Skin epidermis (tissue), 12 donors: ENCODE results near the gene IGHMBP2.

ENCODE experiments used
- H3K27ac ChIP-seq, 21 experiments: fragments of 200-600 bp; sonication (generic) in 11 of 21; one replicate each; pipeline ENCODE4 v1.5.0; 2020; ENCODE audit warnings: mild to moderate bottlenecking in 3 of 21, inconsistent platforms in 2 of 21, moderate library complexity in 2 of 21
- H3K4me3 ChIP-seq, 7 experiments: fragments of 200-600 bp; sonication (generic) in 2 of 7; one replicate each; pipeline ENCODE4 v1.5.0; 2020; ENCODE audit warnings: inconsistent platforms in 2 of 7, mild to moderate bottlenecking in 2 of 7, moderate library complexity in 1 of 7

IGHMBP2 gene

DNA sequence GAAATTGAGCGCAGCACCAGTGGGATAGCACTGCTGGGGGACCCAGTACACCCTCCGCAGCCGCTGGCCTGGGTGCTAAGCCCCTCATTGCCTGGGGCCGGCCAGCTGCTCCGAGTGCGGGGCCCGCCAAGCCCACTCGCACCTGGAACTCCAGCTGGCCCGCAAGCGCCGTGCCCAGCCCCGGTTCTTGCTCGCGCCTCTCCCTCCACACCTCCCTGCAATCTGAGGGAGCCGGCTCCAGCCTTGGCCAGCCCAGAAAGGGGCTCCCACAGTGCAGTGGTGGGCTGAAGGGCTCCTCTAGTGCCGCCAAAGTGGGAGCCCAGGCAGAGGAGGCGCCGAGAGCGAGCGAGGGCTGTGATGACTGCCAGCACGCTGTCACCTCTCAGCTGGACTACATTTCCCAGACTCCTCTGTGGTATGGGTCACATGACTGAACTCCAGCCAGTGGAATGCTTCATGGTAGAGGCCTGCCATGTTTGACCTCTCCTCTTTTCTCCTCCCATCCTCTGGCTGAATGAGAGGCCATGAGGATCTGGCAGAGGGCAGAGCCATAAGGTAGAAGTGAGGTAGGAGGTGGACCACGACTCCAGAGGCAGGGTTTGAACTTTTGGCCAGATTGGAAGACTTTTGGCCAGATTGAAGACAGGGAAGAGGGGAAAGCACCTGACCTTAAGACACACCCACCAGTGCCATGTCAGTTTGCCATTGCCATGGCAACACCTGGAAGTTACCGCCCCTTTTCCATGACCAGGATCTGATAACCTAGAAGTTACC, 70.9 kb downstream of the IGHMBP2 start:
- Histone ChIP-seq H3K4me3 (no peak overlapping the region), H3K27ac (no peak overlapping the region)

DNA sequence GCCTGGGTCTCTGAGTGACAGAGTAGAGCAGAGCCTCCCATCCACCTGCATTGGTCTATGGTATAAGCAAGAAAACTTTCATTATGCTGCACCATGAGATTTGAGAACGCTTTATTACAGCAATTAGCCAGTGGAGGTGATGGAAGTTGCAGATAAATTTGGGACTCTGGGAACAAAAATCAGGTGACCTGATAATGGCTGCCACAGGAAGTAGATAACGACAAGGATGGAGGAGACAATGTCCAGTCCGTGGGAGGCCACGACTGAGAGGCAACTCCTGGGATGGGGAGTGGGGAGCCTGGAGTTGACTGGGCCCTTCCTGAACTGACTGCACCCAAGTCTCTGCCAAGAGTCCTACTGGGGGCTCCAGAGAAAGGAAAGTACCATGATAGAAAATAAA, 72.4 kb downstream of the IGHMBP2 start:
- Histone ChIP-seq H3K4me3 (no peak overlapping the region), H3K27ac (no peak overlapping the region)

DNA sequence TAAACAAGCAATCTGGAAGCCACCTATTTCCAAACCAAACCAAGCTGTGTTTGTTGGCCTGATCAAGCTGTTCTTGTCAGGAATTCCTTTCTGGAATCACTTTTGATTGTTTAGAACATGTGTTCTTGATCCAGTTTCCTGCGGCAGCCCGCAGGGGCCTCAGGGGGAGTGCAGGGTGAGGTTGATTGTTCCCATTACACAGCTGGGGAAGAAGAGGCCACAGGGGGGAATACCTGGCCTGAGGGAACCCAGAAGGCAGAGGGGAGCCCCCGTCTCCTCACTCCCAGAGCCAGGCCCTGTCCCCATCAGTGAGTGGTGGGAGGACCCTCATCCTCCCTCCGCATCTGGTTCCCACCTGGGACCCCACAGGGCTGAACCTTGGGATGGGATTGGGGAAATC, 72.9 kb downstream of the IGHMBP2 start:
- no peak overlapping the region for H3K27ac ChIP-seq

DNA sequence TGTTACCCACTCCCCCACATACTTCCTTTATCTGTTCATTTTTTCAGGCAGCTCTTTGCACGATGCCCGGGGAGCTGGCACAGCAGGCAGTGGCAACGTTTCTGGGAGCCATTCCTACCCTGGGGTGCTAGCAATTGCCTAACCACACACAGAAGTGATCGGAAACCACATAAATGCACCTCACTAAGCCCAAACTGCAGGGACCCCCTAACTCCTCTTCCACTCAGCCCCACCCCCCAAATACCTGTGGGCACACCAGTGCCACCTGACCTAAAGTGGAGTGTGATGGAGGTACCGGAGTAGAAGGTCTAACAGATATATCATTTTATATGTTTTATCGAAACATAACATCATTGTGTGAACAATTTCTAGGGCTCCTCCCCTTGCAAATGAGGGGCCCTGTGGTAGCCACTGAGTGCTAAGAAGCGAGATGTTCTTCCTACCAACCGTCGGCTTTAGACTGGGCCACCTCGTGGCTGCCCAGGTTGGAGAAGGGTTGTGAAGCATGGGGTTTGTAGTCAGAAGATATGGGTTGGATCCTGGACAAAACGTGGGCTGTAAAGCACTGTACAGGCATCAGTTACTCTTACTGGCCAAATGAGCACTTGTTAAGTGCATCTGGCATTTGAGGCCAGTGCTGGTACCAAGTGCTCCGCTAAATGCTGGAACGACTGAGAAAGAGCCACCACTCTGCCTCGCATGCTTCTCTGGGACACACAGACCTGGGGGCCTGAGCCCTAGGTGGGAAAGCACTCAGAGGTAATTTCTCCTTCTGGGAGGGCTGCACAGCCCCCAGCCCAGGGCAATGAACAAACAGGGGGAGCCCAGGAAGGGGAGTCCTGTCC, 74.3 kb downstream of the IGHMBP2 start:
- Histone ChIP-seq H3K4me3 (no peak overlapping the region), H3K27ac (no peak overlapping the region)

More for the DNA sequence above, 72.9 kb downstream of the IGHMBP2 start:
- H3K4me3 ChIP-seq: no peak overlapping the region

DNA sequence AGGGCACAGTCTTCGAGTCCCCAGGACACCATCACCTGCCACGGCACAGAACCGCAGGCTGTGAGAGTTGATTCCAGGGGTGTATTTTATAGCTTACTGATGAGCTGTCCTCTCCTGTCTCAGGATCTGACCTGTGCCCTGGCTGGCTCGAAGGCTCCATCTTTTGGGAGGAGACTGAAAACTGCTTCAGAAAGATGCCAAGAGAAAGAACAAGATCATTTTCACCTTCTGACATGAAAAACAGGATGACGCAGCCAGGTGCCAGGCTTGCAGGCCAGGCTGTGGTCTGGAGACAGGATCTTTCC, 74.9 kb downstream of the IGHMBP2 start:
- Histone ChIP-seq H3K27ac (no peak overlapping the region), H3K4me3 (no peak overlapping the region)

DNA sequence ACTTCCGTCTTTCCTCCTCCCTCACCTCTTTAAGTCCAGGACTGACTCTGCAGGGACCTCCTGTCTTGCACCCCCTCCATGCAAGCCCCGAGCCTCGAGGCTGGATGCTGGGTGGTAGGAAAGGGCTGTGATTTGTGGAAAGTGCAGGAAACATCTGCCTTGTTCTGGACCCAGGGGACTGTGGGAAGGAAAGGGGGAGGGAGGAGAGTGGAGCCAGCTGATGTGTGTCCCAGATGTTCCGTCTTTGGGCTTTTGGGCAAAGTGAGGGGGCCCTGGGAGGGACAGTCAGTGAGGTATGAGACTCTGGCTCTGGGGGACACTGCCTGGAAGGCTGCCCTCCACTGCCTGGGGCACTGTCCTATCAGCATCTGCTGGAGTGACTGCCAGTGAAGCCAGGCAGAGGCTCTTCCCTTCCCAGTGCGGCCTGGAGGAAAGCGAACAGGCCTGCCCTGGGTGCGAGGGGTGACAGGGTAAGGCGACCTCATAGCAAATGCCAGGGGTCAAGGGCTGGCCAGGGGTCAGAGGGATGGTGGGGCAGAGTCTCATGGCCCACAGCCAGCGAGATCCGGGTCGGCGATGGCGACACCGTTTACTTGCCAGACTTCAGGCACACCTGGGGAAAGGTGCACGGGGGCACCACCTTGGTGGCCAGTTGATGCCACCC, 75.4 kb downstream of the IGHMBP2 start:
- H3K27ac ChIP-seq: no peak overlapping the region
- H3K4me3 ChIP-seq: no peak overlapping the region

DNA sequence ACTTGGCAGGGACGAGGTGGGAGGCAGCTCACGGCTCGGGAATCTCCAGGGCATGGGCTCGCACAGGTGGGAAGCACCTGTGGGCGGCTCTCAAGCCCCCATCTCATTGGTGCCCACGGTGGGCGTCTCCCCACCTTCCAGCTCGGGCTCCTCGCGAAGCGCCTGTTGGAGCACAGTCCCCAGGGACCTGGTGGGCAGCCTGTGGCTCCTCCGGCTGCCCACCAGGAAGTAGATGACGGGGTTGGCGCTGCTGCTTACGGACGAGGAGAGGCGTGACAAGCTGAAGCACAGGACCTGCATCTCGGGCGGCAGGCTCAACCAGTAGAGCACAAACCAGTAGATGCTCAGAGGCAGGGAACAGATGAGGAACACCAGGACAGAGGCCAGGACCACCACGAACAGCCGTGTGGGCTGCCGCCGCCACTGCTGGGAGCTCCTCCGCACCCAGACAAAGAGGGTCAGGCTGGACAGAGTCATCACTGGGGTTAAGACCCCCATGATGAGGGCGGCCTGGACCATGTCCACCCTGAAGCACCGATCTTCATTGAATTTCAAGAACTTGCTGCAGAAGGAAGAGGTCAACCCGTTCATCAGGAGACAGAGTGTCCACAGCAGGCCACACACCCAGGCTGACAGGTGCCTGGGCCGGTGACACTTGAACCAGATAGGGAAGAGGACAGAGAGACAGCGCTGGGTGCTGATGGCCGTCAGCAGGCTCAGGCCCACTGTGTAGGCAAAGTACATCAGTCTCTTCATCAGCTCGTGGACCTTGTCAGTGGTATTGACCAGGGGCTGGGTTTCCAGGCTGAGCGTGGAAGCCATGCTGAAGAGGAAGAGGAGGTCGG, 76.5 kb downstream of the IGHMBP2 start:
- H3K27ac ChIP-seq: no peak overlapping the region
- H3K4me3 ChIP-seq: peak overlapping the region in 1 of 7 experiments; percentile 8

DNA sequence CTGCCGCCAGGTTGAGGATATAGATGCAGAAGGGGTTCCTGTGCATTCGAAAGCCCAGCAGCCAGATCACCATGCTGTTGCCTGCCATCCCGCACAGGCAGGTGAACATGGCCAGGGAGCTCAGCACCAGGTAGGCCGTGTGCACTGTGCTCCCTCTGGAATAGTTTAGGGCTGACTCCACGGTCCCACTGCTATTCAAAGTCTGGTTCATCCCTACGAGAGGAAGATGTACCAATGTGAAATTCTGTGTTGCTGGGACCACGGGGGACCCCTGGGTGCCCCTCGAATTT, 77.0 kb downstream of the IGHMBP2 start, which contains the start of gene MRGPRD:
Gene MRGPRD, minus strand, starts transcription at position 211 of the 290 bp plus-strand sequence. Its CDS starts 0 bp downstream, at position 211.
- Histone ChIP-seq H3K27ac (no peak within 1 kb of the TSS), H3K4me3 (peak within 1 kb of the TSS in 1 of 7 experiments; percentile 8)

DNA sequence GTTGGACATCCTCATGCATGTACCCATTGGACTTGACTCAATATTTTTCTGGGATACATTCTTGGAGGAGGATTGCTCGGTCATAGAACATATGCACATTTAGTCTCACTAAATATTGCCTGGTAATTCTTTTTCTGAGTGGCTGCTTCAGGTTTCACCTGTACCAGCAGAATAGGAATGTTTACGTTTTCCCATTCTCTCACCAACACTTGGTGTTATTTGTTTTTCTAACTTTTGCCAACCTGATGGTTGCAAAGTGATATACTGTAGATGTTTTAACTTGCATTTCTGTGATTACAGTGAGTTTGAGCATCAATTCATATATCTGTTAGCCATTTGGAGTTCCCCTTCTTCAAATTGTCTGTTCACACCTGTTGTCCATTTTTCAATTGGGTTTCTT, 78.4 kb downstream of the IGHMBP2 start:
- no peak overlapping the region for H3K27ac ChIP-seq
- no peak overlapping the region for H3K4me3 ChIP-seq

DNA sequence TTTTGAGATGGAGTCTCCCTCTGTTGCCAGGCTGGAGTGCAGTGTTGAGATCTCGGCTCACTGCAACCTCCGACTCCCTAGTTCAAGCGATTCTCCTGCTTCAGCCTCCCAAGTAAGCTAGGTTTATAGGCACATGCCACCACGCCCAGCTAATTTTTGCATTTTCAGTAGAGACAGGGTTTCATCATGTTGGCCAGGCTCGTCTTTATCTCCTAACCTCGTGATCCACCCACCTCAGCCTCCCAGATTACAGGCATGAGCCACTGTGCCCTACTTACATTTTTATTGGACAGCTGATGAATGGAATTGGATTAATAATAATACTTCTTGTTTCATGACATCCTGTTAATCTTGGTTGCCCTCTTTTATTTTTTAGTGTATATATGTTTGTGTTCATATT, 80.1 kb downstream of the IGHMBP2 start:
- H3K4me3 ChIP-seq: no peak overlapping the region
- H3K27ac ChIP-seq: no peak overlapping the region

DNA sequence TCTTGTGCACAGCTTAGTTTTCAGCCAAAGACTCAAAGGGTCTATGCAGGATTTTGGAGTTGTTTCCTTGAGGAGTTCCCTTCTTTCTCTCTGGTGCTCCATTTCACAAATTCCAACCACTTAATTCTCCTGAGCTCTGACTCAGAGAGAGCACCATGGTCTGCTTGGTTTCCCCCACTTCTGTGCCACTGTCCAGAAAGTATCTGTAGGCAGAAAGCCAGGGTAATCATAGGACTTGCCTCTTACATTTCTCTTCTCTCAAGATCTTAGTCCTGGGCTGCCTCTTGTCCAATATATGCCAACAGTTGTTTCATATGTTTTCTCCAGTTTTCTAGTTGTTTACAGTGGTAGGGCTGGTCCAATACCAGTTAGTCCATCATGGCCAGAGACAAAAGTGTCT, 83.5 kb downstream of the IGHMBP2 start:
- Histone ChIP-seq H3K27ac (no peak overlapping the region), H3K4me3 (no peak overlapping the region)

DNA sequence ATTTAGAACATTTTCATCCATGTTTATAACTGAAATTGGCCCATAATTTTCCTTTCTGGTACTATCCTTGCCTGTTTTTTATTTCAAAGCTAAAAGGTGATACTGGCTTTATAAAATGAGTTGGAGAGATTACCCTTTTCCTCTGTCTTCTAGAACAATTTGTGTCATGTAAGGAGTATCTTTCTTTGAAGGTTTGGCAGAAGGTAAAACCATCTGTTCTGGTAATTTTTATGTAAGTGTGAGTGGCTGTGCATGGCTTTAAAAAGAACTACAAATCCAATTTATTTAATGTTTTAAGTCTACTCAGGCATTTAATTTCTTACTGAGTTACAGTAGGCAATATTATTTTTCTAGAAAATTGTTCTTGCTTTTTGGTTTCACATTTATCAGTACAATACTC, 84.8 kb downstream of the IGHMBP2 start:
- Histone ChIP-seq H3K4me3 (no peak overlapping the region), H3K27ac (no peak overlapping the region)
